SIG-M5 treated with dmso at 0.1 percent for 504 hours (cell line): Measurements from ENCODE around the gene PANX1.

Source experiments
- DNase-seq: peaks from one replicate; lab custom pipeline; 2025; ENCODE audit not compliant: unreplicated experiment; lab: John Stamatoyannopoulos, UW

Gene PANX1

DNA sequence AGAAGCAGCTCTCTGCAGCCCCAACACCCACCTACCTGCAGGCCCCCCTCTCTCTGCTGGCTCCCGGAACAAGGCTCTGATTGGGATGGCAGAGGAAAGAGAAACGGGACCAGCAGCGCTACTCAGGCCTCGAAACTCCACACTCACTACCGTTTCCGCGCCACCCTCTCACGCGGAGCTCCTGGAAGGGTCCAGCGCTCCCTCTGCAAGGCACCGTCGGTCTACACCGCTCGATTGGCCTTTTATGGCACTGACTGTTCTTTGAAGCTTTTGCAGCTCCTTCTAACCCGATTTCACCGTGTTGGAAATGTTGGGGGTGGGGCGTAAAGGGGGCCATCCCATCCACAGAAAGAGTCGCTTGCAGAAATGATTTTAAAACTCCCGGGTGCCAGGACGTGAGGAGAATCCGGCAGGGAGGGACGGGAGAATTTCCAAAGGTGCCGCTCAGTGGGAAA, 323 bp upstream of the PANX1 start:
- DNase-seq, result peak; percentile 41

DNA sequence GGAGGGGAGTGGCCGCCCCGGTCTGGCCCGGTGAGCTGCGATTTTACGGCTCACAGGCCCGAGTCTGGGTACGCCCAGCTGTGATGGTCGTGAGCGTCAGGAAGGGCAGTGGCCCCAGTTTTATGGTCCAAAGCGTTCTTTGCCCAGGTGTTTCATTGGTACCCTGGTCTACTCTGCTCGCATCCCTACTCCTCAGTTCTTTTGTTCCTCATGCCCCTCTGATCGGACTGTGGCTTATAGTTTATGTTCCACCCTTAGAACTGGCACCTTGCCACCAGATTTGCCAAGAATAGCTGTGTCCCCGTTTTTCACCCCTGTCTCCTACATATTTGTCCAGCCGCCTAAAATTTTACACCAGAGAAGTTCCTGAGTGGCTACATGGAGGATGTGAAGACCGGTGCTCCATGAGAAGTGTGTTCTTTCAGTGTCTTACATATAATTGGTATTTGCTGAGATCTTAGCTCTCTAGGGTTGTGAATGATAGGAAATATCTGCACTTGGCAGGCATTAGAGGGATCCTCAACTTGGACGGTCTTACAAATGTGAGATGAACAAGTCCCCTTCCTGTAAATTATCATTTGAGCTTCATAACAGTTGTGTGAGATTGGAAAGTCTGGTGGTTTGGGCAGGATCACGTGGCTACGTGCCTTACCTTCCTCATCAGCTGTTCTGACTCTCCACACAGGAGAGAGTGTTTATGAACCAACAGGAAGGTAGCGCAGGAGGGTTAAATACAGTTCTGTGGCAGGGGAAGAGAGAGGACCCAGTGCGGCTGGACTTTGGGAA, 1.1 kb downstream of the PANX1 start:
- no peak for DNase-seq

DNA sequence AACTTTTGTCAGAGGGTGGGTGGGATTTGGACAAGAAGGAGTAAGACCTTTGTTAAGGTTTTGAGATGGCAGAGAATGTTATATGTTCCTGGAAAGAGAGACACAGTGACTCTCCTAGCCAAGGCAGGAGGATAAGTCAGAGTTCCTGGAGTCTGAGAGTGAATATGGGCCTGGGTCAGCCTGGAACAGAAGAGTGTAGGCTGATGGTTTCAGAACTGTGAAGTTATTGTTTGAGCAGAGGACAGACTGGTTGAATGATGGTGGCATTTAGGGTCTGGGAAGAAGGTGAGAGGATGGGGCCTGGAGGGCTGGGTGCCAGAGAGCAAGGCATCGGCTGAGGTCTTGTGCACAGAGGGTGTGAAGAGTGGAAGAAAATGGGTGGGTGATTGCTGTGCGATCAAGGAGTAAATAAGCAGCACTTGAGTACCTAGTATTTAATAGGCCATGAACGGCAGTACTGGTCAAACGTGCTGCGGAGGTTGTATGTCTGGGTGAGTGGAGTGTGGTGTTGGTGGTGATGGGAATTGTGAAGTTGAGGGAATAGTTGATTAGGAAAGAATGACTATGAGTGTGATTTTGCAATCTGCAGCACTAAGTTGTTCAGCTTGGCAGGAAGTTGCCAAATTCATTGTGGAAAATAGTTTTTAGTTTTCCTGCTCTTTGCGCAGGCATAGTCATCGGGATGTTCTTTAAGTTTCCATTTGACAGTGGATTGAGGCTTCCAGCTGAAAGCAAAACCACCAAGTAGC, 1.8 kb downstream of the PANX1 start:
- peak; percentile 38 for DNase-seq

DNA sequence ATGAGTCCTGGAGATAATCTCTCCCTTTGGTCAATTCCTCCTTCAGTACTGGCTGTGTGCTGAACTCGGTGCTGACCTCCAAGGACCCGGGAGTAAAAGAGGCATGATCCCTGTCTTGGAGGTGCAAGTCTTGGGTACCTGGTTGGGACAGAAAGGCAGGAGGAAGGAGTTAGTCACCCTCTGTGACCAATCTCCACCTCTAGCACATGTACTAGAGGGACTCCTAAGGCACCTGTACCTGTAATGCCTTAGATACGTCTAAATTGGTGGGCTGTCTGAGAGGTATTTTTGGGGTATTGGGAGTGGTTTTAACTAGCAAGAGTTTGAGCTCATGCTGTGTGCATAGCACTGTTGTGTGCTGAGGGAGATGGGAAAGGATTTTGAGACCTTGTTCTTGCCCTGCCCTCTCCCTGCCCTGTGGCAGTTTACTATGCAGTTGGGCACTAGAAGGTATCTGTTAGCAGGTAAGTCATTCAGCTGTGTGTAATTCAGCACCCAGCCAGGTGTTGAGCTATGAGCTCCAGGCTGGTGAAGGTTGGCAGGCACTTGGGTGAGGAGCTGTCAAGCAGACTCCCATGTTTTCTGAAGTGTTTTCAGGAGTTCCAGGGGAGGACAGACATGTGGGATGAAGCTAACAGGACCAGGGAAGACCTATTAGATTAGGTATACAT, 2.5 kb downstream of the PANX1 start:
- DNase-seq, result no peak

DNA sequence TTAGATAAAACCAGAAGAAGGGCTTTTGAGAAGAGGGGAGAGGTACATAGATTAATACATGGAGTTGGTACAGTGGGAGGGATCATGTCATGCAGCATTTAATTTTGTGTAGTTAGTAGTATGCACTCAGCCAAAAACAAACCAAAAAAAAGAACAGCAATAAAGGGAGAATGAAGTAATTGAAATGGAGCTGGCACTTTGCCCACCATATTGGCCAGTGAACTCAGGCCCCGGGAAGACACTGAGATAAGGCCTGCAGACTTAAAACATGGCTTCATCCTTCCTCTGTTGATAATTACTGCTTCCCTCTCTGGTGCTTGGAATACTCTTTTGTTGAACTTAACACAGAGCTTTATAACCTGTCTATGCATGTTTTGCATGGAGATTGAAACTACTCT, 3.1 kb downstream of the PANX1 start:
- no peak for DNase-seq

DNA sequence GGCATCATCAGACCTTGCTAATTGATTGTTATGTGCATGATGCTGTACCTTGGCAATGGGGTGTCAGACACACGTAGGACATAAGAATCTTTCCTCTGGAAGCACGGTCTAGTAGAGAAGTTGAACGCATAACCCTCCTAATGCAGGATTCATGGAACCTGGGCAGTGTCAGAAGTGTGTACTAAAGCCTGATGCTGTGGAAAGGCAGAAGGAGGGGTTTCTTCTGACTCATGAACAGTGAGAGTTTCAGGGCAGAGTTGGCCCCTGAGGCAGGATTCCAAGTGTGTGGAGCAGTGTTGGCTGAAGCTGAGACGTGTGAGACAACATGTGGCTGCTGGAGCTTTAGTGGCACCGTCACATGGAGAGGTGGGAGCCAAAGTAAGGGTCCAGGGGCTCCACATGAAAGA, 3.5 kb downstream of the PANX1 start:
- no peak for DNase-seq

DNA sequence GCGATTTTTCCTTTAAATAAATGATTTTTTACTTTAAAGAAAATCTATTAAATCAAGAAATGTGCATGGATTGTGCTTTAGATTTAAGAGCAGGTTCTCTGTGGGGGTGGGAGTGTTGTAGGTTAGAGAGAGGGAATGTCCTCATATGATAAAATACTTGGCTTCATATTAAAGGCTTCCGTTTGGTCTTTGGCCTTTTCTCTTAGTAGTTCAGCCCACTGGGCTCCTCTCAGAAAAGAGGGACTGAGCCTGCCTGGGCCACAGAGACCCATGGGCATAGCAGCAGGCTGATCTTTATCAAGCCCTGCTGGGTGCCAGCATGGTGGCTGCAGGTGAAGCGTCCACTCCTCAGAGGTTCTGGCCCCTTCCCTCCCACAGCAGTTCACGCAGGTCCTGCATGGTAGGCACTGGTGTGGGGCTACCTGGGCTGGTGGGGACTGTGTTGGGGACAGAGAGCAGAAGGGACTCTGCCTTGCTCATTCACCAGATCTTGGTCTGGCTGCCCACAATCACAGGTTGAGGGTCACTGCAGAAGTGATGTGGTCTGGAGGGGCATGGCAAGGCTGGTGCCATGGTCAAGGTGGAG, 4.3 kb downstream of the PANX1 start:
- no peak for DNase-seq

DNA sequence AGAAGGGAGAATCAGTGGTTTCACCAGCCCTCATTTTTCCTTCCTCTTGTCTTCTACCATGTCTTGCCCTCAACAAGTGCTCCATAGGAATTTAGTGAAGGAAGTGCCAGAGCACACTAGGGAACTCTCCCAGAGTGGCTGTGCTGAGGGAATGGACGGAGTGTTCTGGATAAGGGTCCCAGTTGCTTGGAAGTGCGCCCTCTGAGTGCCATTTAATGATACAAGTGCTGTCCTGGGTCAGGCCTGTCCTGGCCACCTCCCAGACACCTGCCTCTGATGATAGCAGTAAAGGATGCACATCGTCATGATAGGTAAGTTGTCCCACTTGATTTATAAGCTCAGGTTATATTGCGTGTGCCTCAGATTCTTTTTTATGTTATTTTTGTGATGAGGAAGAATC, 5.1 kb downstream of the PANX1 start:
- no peak for DNase-seq

DNA sequence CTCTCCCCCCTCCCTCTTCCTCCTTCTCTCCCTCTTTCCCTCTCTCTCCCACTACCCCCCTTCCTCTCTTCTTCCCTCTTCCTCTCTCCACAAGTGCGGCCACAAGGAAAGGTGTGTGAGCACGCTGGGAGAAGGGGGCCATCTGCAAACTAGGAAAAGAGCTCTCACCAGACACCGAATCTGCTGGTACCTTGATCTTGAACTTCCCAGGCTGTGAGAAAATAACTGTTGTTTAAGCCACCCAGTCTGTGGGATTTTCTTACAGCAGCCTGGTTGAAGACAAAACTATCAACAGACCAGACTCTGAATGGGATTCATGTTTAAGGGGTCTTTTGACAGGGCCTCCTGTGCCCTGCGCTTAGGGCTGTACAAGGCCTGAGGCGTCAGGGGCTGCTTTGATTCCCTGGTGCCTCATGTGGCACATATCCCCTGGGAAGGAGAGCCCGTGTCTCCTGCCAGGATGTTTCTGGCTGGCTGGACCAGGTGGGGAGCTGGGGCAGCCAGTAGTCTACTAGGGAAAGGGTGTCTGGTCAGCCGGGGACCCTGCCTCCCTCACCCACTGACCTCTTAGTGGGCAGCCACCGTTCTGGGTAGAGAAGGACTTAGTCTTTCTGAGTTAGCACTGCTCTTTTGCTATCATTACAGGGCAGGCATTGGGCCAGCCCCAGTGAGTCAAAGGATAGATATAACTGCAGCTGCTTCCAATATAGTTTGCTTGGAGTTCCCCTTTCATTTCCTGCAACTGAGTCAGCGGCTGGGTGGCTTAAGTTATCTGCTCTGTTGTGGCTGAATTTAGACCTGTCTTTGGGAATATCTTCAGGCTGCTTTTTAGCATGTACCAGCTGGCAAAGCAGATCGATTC, 6.2 kb downstream of the PANX1 start:
- peak; percentile 62 for DNase-seq

DNA sequence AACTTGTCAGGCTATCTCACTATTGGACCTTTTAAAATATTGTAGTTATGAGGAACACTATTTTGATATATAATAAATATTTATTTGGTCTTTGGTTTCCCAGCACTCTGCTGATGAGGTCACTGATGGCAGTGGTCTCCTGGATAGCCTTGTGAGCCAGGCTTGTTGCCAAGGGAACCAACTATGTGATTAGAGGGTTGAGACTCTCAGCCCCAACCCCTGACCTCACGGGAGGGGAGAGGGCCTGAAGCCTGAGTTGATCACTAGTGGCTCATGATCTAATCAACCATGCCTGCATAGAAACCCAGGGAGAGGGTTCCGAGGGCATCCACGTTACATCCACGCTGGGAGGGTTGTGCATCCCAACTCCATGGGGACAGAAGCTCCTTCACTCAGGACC, 10.8 kb downstream of the PANX1 start:
- no peak for DNase-seq

DNA sequence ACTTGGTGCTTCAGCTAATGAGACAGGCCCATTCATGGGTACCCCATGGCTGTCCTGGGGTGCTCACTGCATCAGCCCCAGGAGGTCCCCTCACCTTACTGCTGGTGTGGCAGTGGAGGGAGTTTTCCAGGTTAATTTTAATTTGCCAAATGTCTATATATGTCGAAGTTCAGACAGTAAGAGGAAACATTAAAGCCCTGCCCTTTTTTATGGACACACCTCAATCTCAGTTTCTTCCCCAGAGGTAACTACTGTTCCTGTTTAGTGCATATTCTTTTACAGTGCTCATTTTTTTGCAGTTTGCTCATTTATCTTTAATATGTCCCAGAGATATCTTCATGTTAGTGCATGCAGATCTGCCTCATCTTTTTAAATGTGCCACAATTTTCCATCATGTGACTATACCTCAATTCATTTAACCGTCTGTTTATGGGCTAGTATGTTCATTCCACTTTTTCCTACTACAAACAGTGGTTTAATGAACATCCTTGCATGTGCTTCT, 11.6 kb downstream of the PANX1 start:
- DNase-seq, result no peak

DNA sequence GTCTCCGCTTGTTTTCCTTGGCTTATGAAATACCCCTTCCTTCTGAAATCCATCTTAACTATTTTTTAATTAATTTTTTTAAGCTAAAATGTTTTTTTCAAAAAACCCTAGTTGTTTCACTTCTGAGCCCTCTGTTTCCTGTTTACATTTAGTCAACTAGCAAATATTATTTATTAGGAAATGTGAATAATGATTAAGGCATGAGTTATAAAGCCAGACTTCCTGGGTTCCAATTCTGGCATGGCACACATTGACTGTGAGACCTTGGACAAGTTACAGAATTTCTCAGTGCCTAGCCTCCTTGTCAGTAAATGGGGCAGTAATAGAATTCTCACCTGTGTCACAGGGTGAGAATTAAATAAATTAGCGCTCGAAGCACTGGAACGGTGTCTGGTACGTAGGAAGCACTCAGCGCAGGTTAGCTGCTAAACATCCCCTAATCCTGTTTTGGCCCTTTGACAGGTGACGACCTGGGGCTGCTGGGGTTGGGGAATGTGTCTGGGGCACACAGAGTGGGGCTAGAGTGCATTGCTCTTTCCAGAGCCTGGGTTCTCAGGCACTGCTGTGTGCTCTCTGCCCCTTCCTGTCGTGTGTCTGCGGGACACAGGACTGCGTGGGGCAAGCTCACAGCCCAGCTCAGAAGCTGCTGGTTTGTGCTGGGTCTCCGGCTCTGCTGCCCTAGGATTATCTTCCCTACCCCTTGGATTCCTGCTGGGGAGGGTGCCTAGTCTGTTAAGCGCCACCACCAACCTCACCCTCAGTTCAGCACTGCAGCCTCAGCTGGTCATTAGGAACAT, 13.1 kb downstream of the PANX1 start:
- no peak for DNase-seq

DNA sequence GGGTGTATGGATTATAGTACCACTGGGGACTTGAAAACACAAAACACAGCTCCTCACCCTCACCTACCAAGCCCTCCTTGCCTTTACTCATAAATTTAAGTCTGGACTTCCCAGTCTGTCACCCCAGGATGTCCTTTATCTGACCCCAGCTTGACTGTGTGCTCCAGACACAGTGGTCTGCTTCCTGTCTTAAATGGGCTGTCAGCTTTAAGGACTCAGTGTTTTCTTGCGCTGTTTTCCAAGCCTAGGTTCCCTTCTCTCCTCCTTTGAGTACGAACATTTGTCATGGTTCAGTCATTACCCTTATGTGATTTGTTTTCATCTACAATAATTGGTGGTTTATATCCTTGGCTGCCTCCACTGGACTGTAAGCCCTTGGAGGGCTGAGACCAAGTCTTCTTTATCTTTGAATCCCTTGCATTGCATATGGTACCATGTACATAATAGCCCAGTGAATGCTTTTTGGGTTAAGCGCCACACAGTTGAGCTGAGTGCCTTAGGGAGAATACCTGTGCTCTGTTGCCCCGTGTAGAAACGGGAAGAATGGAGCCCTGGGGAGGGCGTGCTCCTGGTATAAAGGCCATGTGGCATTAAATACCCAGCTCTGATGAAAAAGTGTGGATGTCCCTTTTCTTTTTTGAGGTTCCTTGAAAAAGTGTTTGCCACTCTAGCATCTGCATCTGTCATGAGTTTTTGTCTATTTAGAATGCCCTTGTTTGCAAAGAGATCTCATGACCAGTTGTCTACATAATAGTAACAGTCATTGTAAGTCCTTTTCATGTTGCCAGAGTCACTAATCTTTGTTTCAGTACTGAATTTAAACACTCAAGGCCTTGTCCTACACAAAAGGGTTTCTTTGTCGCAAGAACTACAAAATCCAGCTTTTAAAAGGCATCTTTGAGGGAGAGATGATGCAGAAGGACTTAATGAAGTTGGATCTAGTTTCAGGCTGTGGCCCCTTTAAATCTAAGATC, 14.0 kb downstream of the PANX1 start:
- DNase-seq, result no peak

DNA sequence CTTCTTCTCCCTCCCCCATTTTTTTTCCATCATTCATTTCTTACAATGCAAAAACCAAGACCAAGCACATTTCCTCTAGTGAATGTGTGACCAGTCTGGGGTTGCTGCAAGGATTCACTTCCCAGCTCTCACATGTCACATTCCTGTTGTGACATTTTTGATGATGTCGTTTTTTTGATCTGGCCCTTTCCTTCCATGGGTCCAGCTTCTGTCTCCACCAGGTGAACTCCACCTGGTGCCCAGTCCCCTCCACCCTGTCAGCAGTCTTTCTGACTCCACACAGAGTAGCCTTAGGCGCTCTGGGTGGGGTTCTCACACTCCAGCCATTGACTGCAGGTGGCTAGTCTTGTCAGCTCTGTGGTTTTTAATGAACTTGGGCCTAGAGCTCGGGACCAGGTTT, 15.6 kb downstream of the PANX1 start:
- no peak for DNase-seq

DNA sequence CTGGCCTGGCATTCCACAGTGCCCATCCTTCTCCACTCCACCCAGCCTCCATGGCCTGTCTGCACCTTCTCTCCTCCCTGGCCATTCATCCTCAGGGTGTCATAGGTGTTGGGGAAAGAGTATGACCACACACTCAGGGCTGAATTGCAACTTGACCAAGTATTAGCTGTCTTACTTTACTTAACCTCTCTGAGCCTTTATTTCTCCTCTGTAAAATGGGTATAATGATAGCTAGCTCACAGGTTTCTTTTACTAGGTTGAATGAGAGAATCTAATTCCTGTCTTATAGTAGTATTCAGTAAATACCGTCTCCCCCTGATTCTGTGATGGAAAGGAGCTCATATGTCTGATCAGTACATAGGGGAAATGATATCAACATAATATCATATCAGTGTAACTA, 16.0 kb downstream of the PANX1 start:
- DNase-seq, result no peak

DNA sequence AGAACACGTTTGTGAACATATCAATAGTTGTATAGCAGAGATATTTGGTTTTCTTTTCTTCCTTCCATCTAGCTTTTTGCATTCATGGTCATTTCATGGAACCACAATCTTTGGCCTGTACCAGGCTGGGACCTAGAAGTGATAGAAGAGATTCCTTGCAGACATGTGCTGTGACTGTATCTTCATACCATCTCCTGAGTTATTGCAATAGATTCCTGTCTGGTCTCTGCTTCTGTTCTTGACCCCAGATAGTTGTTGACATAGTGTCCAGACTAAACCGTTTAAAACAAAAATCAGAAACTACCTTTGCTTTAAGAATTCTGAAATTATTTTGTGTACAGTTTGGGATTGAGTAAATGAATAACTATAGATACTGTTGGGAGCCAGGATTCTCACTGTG, 16.8 kb downstream of the PANX1 start:
- DNase-seq, result no peak

DNA sequence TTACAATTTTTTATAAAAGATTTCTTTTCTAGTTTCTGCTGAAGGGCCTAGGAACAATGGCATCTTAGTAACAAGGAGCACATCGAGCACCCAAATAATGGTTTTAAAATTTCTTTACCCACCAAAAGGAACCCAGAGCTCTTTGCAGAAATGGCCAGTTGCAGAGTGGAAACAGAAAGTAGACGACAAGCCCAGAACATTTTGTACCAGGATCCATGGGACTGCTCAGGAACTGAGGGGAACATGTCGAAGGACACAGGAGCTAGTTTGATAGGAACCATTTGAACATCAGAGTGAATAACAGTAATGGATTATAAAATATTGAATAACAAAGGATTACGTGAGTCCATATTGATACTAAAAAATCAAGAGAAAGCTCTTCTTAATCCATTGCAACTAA, 17.3 kb downstream of the PANX1 start:
- no peak for DNase-seq

DNA sequence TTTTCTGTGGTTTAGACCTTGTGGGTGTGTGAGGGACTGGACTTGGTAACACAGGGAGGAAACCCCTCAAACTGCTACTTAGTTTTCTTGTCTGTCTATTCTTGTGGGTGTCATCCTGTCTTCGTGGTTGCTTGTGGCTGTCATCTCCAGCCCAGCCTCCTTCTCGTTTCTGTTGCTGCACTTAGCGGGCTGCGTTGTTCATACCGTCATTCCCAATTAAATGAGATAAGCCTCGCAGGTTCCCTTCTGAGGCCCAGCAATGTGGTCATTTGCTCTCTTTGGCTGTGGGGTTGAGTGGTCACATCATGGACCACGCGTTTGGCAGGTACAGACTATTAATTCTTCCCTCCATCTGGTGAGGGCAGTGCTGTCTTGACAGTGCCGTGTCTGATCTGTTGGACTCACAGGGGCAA, 18.8 kb downstream of the PANX1 start:
- DNase-seq, result no peak

DNA sequence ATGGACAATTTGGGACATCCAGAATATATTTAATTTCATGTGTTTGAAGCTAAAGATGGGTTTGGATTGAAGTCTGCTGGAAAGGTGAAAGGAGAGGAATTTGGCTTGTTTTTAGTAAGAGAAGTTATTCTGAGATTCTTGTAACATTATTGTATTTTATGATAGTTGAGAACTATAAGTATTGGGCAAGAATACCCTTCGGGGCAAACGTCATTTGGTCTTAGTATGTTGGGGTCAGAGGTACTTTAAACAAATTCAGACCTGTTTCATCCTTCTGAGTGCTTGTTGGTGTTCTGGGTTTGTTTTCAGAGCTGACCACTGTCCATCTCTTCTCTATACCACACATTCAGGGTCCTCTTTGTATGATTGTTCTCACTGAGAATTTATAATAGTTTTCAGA, 19.5 kb downstream of the PANX1 start:
- DNase-seq, result no peak
